WERI-Rb-1 (cell line): ENCODE results near the gene CCDC70.
"Not testable (repeated sequence)": the region's sequence is repeated elsewhere in the genome, so short reads cannot be mapped to it uniquely, and the experiment has no call there.

Experiments
- DNase-seq: peaks from one replicate; pipeline ENCODE4 v3.0.0-alpha.2; 2020
- H3K27ac ChIP-seq: fragments of 250-450 bp; sonication (Bioruptor Pico); 2 replicates; pipeline ENCODE4 v1.5.1; 2020; ENCODE audit warnings: mild to moderate bottlenecking, moderate library complexity
- H3K27me3 ChIP-seq: fragments of 250-450 bp; sonication (Bioruptor Pico); 2 replicates; pipeline ENCODE4 v1.5.1; 2021; ENCODE audit warnings: mild to moderate bottlenecking, low read depth, moderate library complexity; ENCODE audit not compliant: insufficient read depth, severe bottlenecking
- H3K36me3 ChIP-seq: fragments of 250-450 bp; sonication (Bioruptor Pico); 2 replicates; pipeline ENCODE4 v1.5.1; 2020; ENCODE audit warnings: mild to moderate bottlenecking, moderate library complexity
- H3K4me3 ChIP-seq: 2 replicates; pipeline ENCODE4 v1.5.1; 2011; ENCODE audit warnings: low read depth, mild to moderate bottlenecking, control low read depth, low read length
- H3K9me3 ChIP-seq: fragments of 250-450 bp; sonication (Bioruptor Pico); 2 replicates; pipeline ENCODE4 v1.5.1; 2021; ENCODE audit warnings: mild to moderate bottlenecking, moderate library complexity; ENCODE audit not compliant: severe bottlenecking
- CTCF ChIP-seq: IDR thresholded peaks from 2 replicates; pipeline ENCODE4 v1.5.1; 2011; ENCODE audit warnings: low read depth, mild to moderate bottlenecking, control low read depth, inconsistent platforms, low read length

CCDC70 gene

GRCh38 chr13:51907040-51907732, 45.4 kb downstream of the CCDC70 start:
- DNase-seq, result no peak
- Histone ChIP-seq H3K27ac (no peak overlapping the region), H3K9me3 (no peaks in the 10 kb centered on the region), H3K36me3 (no peaks in the 10 kb centered on the region), H3K4me3 (no peak overlapping the region), H3K27me3 (no peaks in the 10 kb centered on the region)
- TF ChIP-seq CTCF, result no peak

- H3K36me3 ChIP-seq, H3K27me3 ChIP-seq, DNase-seq, H3K27ac ChIP-seq, H3K9me3 ChIP-seq, H3K4me3 ChIP-seq: not testable (repeated sequence)
These were observed 47.5 kb downstream of the CCDC70 start for GRCh38 chr13:51909265-51909664.

GRCh38 chr13:51910508-51910907, 48.7 kb downstream of the CCDC70 start:
- Histone ChIP-seq H3K36me3 (no peaks in the 10 kb centered on the region), H3K27me3 (no peaks in the 10 kb centered on the region), H3K9me3 (no peaks in the 10 kb centered on the region), H3K27ac (no peak overlapping the region), H3K4me3 (no peak overlapping the region)
- DNase-seq, result no peak
- TF ChIP-seq CTCF, result no peak

GRCh38 chr13:51912091-51912490, 50.3 kb downstream of the CCDC70 start:
- no peak for TF ChIP-seq CTCF
- DNase-seq, result no peak
- H3K9me3 ChIP-seq, result no peaks in the 10 kb centered on the region
- H3K4me3 ChIP-seq, result no peak overlapping the region
- no peaks in the 10 kb centered on the region for H3K27me3 ChIP-seq
- H3K27ac ChIP-seq, result no peak overlapping the region
- H3K36me3 ChIP-seq, result no peaks in the 10 kb centered on the region

GRCh38 chr13:51912511-51913225, 50.9 kb downstream of the CCDC70 start:
- Histone ChIP-seq H3K4me3 (no peak overlapping the region), H3K27ac (no peak overlapping the region), H3K27me3 (no peaks in the 10 kb centered on the region), H3K9me3 (no peaks in the 10 kb centered on the region), H3K36me3 (no peaks in the 10 kb centered on the region)
- DNase-seq, result no peak
- no peak for TF ChIP-seq CTCF

GRCh38 chr13:51913421-51914136, 51.8 kb downstream of the CCDC70 start:
- no peak for DNase-seq
- H3K27ac ChIP-seq, result no peak overlapping the region
- peak; percentile 38 for TF ChIP-seq CTCF
- H3K9me3 ChIP-seq, result no peaks in the 10 kb centered on the region
- no peaks in the 10 kb centered on the region for H3K27me3 ChIP-seq
- no peaks in the 10 kb centered on the region for H3K36me3 ChIP-seq
- no peak overlapping the region for H3K4me3 ChIP-seq
